GM21526 (cell line): ENCODE data around the gene EEFSEC.

Experiments
- ATAC-seq: cut with Tn5 transposase; IDR thresholded peaks from one replicate; pipeline ENCODE4 v1.9.1; 2021; ENCODE audit warnings: moderate library complexity; ENCODE audit not compliant: unreplicated experiment, low FRiP score

Gene EEFSEC

DNA sequence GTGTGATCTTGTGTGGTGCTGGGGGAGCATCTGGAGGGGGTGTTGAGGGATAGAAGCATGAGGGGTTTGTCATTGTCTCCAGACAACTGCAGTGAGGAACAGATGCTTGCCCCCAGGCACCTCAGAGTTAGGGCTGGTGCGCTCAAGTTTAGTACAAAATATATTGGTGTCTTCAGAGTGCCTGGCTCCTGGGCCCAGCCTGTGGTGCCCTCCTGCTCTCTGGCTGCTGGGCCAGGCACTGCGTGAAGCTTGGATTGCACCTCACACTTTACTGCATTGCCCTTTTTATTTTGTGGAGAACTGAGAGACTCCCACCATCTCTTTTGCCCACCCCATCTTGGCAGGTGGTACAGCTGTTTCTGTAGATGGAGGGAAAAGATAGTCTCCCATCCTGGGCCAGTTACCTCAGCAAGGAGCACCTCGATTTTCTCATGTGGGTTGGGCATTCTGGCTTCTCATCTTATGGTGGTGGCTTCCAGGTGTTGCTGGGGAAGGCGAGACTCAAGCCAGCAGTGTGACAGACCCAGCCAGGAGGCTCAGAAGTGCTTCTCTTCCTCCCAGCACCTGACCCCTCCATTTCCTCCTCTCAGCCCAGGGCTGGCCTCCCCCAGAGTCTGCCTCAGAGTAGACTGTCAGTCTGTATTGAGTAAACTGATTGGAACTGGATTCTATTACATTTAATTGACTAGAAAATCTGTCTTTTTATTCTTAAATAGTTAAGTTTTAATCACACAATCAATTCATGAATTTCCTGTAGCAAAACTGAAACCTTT, 173.0 kb downstream of the EEFSEC start:
- no peak for ATAC-seq

DNA sequence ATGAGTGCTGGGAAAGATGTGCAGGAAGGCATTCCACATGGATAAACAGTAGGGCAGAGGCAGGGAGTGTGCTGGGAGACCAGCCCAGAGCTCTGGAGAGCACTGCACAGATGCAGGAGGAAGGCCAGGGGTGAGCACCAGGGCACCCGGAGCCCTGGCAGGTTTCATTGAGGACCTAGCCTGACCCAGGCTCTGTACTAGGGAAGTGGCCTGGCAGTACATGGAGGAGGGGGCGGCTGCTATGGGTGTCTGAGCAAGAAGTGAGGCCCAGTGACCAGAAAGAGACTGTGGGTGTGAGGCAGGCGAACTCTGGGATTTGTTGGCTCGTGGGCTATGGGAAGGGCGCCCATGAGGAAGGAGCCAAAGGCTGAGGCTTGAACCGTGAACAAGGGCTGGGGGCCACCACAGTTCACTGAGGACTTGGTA, 174.3 kb downstream of the EEFSEC start:
- ATAC-seq, result no peak

DNA sequence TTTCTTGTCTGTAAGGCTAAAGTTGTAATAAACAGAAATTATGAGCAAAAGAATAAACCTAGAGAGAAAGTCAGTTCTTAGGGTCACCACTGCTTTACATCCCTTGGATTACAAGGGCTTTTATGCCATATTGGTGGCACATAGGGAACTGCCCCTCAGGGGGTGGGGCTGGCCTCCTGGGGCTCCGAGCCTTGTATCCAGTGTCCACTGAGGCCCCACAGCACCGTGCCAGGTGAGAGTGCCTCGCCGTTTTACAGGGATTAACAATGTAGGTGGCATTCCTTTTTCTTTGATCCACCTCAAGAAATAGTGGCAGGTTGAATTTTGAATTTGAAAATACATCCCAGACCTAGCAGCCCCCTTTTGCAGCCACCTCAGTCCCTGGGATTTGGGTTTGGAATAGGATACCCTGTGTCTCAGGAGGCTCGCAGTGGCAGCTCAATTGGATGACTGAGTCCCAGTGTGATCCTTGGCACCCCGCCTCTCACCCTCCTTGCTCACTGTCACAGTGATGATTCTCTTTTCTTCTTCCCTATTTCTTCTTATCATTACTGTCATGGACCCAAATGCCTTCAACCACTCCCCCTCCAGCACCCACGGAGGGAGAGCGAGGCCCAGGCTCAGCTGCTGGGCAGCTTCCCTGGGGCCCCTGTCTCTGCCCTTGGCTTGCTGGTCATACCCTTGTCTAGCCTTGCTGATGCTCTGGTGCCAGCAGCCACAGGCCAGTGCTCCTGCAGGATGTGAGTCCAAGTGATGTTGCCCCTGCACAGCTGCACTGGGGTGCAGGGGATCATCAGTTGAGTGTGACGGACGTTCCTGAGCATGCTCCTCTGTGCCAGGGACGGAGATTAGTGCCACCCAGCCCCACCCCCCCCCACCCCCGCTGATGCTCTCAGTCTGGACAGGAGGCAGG, 175.5 kb downstream of the EEFSEC start:
- no peak for ATAC-seq

DNA sequence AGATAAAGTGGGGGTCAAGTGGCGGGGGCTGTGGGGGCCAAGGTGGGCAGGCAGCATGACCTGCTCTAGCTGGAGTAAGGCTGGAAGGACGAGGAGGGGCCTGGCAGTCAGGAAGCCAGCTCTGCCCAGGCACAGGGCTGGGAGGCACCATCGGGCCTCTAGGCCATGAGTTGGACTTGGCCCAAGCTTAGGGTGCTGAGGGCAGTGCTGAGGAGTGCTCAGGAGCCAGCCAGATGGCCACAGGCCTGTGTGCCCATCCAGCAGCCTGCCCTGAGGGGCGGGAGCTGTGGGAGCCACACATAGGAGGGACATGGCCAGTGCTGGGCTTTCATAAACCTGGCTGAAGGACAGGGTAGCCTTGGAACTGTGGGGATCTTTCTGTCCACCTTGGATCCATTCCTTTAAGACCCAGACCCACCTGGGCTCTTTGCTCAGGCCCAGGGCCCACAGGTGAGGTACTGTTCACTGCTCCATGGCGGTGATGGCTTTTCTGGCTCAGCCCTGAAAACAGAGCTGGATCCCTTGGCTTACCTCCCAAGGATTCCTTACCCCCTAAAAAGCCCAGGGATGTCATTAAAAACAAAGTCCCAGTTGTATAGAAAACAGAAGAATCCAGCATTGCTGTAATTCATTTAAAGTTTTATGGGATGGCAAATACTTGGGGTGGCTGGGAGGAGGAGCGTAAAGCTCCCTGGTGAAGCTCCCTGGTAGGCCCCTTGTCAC, 176.4 kb downstream of the EEFSEC start:
- no peak for ATAC-seq

DNA sequence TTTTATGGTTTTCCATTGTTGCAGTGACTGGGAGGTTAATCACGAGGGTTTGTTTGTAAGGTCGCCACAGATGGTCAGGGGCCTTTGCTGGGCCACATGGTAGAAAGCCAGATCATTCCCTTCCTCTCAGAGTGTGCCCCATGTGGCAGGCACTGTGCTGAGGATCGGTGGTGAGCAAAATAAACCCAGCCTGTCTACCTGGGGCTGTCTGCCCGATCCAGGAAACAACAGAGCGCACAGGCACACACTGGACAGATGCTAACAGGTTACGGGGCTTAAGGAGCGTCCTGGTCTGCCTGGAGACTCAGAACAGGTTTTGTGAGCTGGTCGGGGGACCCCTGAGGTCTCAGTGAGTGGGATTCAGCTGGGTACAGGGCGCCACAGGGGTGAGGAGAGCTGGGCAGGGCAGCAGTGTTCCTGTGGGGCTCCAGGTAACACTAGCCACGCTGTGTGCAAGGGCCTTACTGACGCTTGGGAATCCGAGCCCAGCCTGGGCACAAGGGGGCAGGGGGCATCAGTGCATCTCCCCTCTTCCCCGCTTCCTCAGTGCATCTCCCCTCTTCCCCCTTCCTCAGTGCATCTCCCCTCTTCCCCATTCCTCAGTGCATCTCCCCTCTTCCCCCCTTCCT, 177.0 kb downstream of the EEFSEC start:
- no peak for ATAC-seq

DNA sequence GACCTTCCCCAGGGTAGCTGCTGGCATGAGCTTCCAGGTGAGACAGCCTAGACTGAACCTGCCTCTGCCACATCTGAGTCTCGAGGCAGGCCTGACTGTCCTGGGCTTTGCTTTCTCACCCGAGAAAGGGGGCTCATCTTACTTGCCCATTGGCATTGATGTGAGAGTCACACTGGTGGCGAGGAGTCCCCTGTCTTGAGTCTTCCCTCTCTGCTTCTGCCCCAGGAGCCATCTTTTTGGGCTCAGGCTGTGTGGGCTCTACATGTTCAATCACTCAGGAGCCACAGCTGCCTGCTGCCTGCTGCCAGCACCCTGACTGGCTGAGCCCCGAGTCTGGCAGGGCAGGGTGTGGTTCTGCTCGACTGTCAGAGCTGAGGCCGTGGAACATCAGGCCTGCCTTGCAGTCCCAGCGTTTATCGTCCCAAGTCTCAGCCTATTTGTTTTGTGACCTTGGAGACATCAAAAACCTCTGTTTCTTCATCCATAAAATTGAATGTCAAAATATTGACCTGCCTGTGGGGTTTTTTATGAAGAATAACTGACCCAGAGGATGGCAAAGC, 180.9 kb downstream of the EEFSEC start:
- no peak for ATAC-seq

DNA sequence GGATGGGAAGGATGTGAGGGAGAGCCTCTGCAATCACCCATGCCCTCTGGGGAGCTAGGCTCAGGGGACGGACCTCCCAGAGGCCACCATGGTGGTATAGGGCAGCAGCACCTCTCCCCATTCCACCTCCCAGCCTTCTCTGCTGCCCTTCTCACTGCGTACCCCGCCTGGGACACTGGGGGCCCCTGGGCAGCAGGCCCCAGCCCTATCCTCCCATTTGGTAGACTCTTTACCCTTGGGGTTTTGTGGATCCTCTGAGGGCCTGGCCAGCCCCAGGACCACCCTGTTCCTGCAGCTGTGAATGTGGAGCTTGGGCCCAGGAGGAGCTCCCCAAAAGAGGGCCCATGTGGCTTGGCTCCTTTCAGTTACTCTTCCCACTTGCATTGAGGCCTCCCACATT, 181.5 kb downstream of the EEFSEC start:
- ATAC-seq, result no peak

DNA sequence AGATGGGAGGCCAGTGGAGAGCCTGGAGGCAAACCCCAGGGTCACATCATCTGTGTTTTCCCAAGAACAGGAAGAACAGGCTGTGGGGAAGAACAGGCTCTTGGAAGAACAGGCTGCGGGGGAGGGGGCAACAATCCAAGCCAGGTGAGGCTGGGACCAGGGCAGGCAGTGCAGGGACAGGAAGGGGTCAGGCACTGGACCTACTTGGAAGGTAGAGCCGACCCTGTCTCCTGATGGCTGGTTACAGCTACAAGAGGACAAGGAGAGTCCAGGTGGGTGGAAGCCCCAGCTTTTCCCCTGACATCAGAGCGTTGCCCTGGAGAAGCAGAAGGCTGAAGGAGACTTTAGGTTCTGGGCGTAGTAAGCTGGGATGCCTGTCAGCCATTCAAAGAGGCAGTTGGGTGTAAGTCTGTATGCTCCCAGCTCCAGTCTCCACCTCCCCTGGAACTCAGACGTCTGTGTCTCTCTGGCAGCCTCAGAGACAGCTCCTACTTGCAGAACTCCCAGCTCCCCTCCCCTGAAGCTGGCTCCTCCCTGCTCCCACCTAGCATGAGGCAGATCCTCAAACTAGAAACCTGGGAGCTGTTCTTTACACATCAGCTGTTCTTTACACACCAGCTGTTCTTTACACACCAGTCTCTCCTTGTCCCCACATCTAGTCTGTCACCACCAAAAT, 182.5 kb downstream of the EEFSEC start:
- ATAC-seq, result no peak

DNA sequence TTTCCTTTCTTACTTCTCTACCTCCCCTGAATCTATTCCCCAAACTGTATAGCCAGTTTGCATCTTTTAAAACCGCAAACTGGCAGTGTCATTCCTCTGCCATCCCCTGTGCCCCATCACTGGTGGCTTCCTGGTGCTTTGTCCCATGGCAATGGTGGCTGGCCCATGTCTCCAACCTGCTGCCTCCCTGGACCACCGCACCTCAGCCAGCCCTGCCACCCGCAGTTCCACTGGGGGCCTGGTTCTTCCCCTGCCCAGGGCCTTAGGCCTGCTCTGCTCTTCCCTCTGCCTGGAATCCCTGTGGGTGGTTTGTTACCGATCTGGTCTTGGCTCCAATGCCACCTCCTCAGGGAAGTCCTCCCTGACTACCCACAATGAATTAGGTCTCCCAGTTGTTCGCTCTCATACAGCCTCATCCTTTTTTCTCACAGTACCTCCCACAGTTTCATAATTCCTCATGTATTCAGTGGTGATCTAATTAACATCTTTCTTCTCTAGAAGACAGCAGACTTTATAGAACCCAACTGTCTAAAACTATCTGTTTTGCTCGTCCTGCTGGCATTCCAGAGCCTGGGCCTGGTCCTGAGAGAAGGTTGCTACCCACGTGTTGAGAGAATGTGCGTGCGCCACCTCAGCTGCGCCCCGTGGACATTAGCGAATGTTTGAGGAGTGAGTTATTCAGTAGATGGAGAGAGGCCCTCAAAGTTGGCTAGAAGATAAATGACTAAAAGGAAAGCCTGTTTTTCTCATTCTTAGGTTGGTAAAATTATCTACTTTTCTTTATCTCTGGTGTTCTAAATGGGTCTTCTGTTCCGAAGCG, 183.3 kb downstream of the EEFSEC start:
- ATAC-seq, result no peak

DNA sequence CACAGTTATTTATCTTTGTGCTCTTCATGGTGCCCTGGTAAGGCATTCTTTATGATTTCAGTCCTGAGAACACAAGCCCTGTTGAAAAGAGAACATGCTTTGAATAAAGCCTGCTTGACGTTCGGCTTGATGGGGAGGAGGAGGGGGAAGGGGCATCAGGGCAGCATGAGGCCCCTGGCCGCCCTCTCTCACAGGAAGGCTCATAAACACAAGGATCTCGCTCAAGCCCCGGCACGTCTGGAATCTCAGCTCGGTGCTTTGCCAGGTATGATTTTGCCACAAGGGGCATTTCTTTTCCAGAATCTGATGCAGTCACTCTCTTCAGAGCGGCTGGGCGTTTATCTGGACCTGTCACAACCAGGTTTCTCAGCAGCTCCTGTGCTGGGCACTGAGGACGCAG, 184.0 kb downstream of the EEFSEC start:
- ATAC-seq, result no peak

DNA sequence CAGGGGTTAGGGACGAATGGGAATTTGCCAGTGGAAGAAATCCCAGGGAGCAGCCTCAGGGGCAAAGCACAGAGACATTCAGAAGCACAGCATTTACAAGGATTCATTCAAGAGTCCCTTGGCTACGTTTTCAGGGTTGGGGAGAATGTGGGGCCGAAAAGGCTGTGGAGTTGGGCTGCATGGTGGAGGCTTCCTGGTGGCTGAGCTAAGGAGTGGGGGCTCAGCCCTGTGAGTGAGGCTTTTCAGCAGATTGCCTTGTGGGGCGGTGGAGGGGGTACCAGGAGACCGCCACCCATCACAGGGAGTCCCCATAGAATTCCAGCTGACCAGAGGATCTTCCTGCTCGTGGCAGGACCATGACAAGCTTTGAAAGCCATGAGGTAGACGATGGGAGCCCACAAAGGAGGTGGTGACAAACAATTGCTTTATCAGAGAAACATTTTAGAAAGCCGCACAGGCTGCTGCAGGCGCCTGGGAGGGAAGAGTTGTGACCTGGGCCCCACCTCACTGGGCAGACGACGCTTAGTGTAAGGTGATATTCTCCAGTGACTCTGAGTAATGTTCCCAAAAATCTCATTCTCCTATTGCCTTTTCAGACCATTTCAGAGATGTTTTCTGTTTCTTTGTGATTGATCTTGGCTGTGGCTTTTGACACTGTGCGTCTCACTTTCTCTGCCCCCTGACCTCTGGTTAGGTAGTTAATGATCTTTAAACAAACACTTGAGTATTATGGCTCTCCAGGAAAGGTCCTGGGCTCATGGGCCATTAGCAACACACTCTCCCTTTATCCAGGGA, 185.5 kb downstream of the EEFSEC start:
- ATAC-seq, result no peak

DNA sequence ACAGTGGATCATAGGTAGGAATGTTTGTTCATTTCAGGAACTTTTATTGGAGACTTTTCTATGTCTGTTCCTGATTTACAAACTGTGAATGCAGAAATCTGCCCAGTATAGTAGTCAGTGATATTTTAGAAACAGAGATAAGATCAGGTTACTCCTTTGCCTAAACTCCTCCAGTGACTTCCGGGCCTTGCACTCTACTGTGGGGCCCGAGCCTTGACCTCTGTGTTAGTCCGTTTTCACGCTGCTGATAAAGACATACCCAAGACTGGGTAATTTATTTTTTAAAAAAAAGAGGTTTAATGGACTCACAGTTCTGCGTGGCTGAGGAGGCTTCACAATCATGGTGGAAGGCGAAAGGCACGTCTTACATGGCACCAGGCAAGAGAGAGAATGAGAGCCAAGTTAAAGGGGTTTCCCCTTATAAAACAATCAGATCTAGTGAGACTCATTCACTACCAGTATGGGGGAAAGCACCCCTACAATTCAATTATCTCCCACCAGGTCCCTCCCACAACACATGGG, 186.3 kb downstream of the EEFSEC start:
- no peak for ATAC-seq

DNA sequence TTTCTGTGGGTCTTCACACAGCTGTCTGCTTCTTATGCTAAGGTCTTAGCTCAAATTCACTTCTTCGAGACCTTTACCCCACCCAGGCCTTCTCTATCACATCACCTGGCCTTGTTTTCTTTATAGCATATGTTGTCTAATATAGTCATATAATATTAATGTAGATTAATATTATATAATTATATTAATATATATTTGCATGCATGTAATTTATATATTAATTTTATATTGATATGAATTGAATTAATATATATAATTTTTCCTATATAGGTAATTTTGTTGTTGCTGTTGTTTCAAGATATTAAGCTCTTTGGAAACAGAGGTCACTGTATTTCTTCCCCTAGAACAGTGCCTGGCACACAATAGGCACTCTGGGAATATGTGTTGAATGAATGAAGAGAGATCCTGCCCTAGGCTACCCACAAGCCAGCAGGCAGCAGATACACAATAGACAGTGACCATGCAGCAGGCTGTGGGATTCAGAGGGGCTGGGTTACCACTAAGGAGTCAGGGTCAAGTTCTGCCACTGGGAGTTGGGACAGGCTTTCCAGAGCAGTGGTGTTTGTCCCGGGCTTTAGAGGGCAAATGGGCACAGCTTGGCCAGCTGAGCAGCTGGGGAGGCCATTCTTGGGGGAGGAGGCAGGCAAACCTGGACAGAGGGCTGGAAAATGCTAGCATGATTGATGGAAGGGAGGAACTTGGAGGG, 187.1 kb downstream of the EEFSEC start:
- ATAC-seq, result no peak

DNA sequence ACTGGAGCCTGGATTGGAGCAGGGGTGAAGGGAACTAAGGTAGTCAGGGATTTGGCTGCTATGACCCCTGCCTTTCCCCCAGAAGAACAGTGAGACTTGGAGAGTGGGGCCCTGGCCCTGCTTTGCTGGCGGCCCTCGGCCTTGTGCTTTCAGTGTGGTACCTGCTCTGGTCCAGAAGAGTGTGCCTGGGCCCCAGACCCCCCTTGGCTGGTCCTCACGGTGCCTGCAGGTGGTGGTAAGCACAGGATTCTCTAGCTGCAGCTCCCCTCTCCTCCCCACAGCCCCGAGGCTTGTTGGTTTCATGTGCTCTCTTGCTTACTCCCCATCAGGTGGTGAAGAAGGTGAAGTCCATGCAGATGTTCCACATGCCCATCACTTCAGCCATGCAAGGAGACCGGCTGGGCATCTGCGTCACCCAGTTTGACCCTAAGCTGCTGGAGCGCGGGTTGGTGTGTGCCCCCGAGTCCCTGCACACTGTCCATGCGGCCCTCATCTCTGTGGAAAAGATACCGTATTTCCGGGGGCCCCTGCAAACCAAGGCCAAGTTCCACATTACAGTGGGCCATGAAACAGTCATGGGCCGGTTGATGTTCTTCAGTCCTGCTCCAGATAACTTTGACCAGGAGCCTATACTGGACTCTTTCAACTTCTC, 187.7 kb downstream of the EEFSEC start:
- ATAC-seq, result no peak

DNA sequence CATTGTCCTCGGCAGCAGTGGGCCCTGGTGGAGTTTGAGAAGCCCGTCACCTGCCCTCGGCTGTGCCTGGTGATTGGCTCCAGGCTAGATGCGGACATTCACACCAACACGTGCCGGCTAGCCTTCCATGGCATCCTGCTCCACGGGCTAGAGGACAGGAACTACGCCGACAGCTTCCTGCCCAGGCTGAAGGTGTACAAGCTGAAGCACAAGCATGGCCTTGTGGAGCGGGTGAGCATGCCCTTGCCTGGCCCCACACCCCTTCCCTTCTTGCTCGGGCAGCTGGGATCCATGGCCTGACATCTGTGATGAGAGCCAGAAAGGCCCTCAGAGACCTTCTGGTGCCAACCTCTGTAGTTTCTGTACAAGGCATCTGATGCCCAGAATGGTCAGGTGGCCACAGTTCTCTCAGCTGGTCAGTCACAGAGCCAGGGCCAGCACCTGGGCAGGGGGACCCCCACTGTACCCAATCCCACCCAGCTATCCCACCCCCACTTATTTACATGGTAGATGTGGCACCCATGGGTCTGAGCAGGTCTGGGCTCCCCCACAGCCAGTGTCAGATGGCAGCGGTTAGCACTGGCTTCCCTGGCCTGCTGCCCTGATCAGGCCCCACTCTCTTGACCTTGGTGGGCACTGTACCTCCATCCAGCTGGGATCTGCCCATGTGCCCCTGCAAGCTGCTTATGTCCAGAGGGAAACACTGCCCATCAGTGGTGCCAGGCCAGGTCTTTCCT, 188.5 kb downstream of the EEFSEC start:
- ATAC-seq, result no peak

DNA sequence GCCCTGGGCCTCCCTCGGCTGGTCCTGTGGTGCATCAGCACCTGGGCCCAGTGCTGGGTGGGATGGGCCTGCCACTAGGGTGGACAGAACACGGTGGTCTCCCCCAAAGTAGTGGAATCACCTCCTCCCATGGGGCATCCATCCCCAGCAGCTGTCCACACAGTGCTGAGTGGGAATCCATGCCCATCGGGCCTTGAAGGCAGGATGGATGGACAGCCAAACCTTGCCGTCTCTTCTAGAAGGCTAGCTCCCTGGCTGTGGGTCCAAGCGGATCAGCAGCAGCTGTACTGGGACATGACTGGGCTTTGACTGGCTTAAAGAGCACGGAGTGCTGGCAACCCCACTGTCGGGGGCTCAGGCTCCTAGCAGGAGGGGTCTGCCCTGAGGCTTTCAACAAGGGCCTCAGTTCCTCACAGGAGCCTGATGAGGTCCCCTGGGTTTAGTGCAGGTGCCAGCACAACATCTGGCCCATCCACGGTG, 189.5 kb downstream of the EEFSEC start:
- ATAC-seq, result no peak
